Activated naive CD8-positive, alpha-beta T cell (primary cell): ENCODE results near the gene BEGAIN.

Experiments
- H3K27ac Mint-ChIP-seq: one replicate; pipeline ENCODE4 v1.8.0; 2021; ENCODE audit warnings: mixed read lengths
- H3K27me3 Mint-ChIP-seq: one replicate; pipeline ENCODE4 v1.8.0; 2021; ENCODE audit warnings: mixed read lengths
- H3K36me3 Mint-ChIP-seq: one replicate; pipeline ENCODE4 v1.8.0; 2021; ENCODE audit warnings: mixed read lengths
- H3K4me1 Mint-ChIP-seq: one replicate; pipeline ENCODE4 v1.8.0; 2021; ENCODE audit warnings: low read depth, mixed read lengths
- H3K4me3 Mint-ChIP-seq: one replicate; pipeline ENCODE4 v1.8.0; 2021; ENCODE audit warnings: mild to moderate bottlenecking, mixed read lengths
- H3K9me3 Mint-ChIP-seq: one replicate; pipeline ENCODE4 v1.8.0; 2021; ENCODE audit warnings: low read depth, mixed read lengths

BEGAIN gene

DNA sequence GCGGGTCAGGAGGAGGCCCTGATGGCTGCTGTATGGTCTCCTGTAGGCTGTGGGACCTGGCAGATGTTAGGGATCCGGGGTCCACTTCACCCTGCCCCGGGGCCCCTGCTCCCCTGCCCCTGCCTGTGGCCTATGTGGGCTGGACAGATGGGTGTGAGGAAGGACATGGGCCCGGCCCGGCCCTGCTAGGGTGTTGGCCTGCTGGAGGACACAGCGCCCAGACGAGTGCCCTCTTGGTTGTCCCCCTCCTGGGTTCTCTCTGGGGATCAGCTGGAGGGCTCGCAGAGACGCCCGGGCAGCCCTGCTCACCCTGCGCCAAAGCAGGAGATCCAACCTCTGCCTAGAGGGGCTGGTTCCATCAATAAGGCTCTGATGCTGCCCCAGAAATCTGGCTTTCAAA lies 36.2 kb downstream of the BEGAIN start:
- H3K27me3 Mint-ChIP-seq = no peaks in the 10 kb centered on the region
- H3K9me3 Mint-ChIP-seq = no peaks in the 10 kb centered on the region
- no peaks in the 10 kb centered on the region for H3K36me3 Mint-ChIP-seq
- H3K4me1 Mint-ChIP-seq = peaks cover 28% of the 10 kb centered on the region
- peak overlapping the region; percentile 6 for H3K27ac Mint-ChIP-seq
- no peak overlapping the region for H3K4me3 Mint-ChIP-seq

DNA sequence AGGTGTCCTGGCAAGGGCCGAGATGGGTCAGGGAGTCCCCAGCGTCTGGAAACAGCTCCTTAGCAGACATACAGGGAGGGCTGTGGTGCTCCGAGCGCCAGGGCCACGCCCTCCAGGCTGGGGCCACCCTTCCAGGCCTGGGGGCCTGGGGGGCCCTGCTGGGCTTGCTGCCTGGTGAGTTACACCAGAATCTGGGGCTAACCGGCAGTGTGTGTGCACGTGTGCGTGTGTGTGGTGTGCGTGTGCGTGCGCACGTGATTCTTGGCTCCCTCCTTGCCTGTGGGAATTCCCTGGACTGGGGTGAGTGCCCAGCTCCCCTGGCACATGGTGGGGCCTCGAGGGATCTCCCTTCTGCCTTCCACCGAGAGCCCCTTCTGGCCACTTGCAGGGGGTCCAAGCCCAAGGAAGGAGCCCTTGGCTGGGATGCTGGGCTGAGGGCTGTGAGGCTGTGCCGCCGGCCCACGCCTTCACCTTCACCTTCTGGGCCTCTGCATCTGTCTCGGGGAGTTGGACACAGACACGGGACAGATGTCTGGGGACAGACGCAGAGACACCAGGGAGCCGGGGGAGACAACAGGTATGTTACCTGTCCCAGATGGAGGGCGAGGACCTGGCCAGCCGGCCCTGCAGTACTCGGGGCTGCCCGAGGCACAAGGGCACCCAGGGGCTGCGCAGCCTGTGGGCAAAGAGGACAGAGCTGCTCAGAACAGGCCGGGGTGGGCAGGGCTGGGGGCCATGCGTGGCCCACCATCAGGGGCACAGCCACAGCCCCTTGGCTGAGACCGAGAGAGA lies 37.2 kb downstream of the BEGAIN start:
- H3K36me3 Mint-ChIP-seq = no peaks in the 10 kb centered on the region
- H3K9me3 Mint-ChIP-seq = no peaks in the 10 kb centered on the region
- no peaks in the 10 kb centered on the region for H3K27me3 Mint-ChIP-seq
- no peak overlapping the region for H3K27ac Mint-ChIP-seq
- H3K4me1 Mint-ChIP-seq = peaks cover 31% of the 10 kb centered on the region
- no peak overlapping the region for H3K4me3 Mint-ChIP-seq

DNA sequence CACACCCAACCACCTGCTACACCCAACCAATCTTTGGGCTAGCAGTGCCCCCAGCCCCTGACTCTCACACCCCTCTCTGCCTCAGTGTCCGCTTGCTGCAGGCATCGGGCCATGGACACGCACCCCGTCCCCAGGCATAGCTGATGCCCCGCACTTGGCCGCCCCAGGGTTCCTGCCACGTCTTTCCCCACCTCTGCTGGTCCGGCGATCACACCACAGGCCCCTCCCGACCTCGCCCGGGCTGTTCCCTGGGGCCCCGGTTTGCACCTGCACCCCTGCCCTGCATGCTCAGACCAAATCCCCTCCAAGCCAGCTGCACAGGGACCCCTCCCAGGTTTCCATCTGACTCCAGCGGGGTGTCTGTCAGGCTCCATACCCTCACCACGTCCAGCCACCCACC lies 38.3 kb downstream of the BEGAIN start:
- Mint-ChIP-seq H3K27ac (no peak overlapping the region), H3K27me3 (no peaks in the 10 kb centered on the region), H3K36me3 (no peaks in the 10 kb centered on the region), H3K9me3 (no peaks in the 10 kb centered on the region), H3K4me1 (peaks cover 28% of the 10 kb centered on the region), H3K4me3 (no peak overlapping the region)

DNA sequence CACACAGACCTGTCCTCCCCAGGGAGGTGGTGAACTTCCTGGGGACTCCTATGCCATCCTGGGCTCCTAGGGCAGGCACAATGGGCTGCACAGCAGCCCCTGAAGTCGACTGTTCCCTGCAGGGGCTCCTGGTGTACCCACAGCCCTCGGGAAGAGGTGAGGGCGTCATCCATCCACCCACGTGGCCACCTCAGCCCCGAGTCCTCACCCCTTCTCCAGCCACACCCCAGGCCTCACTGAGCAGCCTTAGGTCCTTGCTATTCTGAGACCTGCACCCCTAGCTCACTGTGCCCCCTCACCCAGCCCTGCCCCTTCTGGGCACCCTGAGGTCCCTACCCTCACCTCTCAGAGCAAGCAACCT lies 38.9 kb downstream of the BEGAIN start:
- H3K4me3 Mint-ChIP-seq = no peak overlapping the region
- H3K27me3 Mint-ChIP-seq = no peaks in the 10 kb centered on the region
- H3K27ac Mint-ChIP-seq = peak overlapping the region; percentile 59
- H3K9me3 Mint-ChIP-seq = no peaks in the 10 kb centered on the region
- peaks cover 28% of the 10 kb centered on the region for H3K4me1 Mint-ChIP-seq
- H3K36me3 Mint-ChIP-seq = no peaks in the 10 kb centered on the region

DNA sequence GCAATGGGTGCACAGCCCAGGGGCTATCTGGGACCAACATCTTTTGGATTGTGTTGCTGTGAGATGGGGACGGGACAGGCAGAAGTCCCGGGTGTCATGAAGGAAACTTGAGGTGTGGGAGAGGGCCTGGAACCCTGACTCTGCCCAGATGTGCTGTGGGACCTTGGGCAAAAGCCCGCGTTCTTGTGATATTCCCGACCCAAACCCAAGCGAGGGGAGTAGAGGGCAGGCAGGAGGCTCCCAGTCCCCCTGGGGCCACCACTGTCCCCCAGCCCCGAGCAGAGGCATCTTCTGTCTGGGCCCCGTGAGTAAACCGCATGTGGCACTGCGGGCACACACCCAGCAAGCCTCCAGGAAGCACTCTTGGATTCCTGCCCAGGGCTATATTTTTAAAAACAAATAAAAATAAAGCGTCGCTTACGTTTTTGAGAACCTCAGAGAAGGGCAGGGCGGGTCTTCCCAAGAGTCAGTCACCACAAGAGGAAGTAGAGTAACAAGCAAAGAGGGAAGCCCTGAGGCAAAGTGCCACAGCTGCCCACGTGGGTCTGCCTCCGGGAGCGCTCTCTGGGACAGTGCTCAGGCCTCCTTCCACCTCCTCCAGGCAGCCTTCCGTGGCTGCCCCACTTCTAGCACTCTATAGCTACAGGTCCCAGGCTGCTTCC lies 39.5 kb downstream of the BEGAIN start:
- no peaks in the 10 kb centered on the region for H3K27me3 Mint-ChIP-seq
- peaks cover 28% of the 10 kb centered on the region for H3K4me1 Mint-ChIP-seq
- peak overlapping the region; percentile 81 for H3K4me3 Mint-ChIP-seq
- H3K9me3 Mint-ChIP-seq = no peaks in the 10 kb centered on the region
- peak overlapping the region; percentile 59 for H3K27ac Mint-ChIP-seq
- H3K36me3 Mint-ChIP-seq = no peaks in the 10 kb centered on the region

DNA sequence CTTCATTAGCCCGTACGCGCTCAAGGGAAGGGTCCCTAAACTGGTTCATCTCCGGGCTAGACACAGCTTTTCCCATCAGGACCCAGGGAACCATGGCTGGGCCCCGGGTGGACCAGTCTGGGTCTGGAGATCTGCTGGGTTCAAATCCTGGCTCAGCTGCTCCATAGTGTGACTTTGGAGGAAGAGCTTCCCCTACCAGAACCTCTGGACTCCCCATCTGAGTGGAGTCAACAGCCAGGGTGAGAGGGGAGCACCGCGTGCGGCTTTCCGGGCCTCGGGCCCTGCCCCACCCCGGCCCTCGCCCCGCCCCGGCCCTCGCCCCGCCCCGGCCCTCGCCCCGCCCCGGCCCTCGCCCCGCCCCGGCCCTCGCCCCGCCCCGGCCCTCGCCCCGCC lies 41.2 kb downstream of the BEGAIN start:
- H3K27ac Mint-ChIP-seq = peak overlapping the region; percentile 28
- H3K4me3 Mint-ChIP-seq = peak overlapping the region; percentile 49

DNA sequence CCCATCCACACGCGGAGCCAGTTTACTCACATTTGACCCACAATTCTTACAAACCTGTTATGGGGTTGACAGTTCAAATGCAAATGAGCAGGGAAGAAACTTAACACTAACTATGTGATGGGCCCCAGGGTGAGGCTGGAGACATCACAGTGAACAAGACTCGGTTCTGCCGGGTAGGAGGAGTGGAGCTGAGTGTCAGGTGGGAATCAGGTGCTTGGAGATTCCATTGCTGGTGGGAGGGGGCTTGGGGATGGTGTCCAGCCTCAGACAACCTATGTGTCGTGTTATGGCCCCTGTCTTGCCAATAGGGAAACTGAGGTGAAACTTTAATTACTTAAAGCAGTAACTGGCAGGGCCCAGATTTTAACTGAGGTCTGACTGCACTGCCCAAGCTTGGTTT lies 41.9 kb downstream of the BEGAIN start:
- Mint-ChIP-seq H3K27me3 (no peaks in the 10 kb centered on the region), H3K9me3 (no peaks in the 10 kb centered on the region), H3K27ac (peak overlapping the region; percentile 58), H3K4me1 (peaks cover 28% of the 10 kb centered on the region), H3K4me3 (peak overlapping the region; percentile 49), H3K36me3 (no peaks in the 10 kb centered on the region)

More for the DNA sequence above, 41.2 kb downstream of the BEGAIN start:
- H3K27me3 Mint-ChIP-seq = no peaks in the 10 kb centered on the region
- H3K9me3 Mint-ChIP-seq = no peaks in the 10 kb centered on the region
- H3K36me3 Mint-ChIP-seq = no peaks in the 10 kb centered on the region
- H3K4me1 Mint-ChIP-seq = peaks cover 28% of the 10 kb centered on the region

DNA sequence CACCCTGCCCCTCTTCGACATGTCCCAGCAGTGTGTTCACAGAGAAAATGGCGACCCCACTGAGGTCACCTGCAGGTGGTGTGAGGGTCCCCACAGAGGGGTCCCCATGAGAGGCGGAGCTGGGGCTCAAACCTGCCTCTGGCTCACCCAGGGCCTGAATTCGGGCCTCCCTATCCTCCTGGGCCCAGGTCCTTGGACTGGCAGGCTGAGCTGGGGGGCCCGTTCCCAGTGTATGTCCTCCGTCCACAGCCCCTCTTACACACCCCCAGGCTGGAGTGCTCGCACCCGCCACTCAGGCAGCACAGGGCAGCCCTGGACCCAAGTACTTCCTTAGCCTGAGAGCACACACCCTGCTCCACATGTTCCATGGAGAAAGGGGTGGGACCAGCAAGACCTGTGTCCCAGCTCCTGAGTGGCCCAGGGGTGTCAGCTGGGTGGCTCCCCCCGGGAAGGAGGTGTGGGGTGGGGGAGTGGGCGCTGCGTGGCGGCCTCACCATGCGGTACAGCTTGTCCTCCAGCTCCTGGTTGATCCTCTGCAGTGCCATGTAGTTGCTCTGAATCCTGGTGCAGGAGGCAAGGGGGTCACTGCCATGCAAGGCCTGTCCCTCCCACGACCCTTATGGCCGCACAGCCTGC lies 42.6 kb downstream of the BEGAIN start:
- Mint-ChIP-seq H3K27ac (no peak overlapping the region), H3K36me3 (no peaks in the 10 kb centered on the region), H3K9me3 (no peaks in the 10 kb centered on the region), H3K4me1 (peaks cover 28% of the 10 kb centered on the region), H3K27me3 (no peaks in the 10 kb centered on the region), H3K4me3 (no peak overlapping the region)

DNA sequence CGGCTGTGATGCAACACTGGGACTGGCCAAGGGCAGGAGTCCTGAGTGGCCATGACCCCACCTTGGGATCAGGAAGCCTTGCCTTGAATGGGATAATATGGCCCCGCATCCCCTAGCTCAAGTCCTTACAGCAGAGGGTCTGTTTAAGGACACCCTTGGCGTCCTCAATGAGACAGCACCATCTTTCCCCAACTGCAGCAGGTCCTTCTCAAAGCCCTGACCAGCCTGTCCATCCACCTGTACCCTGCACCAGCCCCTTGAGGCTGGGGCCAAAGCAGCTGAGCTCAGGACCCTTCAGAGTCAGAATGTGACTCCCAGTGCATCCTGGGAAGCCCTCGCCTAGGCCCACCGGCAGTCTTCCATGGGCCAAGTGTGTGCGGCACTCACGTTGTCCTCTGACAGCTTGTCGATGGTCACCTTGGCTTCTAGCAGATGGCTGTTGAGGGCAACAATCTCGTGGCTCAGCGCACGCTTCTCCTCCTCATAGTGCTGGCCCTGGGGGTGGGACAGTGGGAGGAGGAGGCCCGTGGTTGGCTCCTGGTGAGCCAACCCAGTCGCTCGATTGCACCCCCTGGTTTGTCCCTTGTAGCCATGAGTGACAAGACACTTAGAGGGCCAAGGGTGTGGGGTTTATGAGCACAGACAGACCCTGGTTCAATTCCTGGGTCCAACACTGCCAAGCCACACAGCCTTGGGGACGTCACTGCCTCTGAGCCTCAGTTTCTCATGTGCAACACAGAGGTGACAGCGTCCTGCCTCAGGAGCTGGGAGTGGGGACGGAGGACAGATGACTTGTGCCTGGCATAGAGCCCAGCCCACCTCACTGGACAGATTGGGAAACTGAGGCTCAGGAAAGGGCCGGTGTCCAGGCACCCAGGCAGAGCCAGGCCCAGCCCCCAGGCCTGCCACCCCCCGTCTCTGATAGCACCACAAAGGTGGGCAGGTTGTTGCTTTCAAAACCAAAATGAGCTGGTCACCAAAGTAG lies 43.5 kb downstream of the BEGAIN start:
- no peaks in the 10 kb centered on the region for H3K9me3 Mint-ChIP-seq
- peaks cover 21% of the 10 kb centered on the region for H3K4me1 Mint-ChIP-seq
- H3K27ac Mint-ChIP-seq = no peak overlapping the region
- no peaks in the 10 kb centered on the region for H3K27me3 Mint-ChIP-seq
- H3K36me3 Mint-ChIP-seq = no peaks in the 10 kb centered on the region
- H3K4me3 Mint-ChIP-seq = no peak overlapping the region

DNA sequence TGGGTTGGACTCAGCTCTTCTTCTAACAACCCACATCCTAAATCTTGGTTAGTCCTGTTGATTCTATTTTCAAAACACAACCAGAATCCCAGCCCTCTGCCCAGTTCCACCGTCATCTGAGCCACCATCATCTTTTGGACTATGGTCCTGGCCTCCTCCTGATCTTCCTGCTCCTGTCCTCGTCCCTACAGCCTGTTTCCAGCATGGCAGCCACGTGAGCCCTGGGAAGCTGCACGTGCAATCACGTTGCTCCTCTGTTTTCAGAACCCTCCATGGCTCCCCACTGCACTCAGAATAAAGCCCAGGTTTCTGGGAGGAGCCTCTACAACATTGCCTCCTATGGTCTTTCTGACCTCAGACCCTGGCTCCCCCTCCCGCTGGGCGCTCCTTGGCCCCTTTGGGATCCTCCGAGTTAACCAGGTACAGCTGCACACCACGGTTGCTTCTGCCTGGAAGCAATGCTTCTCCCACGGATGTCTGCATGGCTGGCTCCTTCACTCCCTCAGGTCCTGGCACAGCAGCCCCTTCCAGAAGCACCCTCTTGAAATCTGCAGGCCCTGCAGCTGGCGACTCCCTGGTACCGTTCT lies 44.5 kb downstream of the BEGAIN start:
- H3K27ac Mint-ChIP-seq = no peak overlapping the region
- no peaks in the 10 kb centered on the region for H3K27me3 Mint-ChIP-seq
- no peaks in the 10 kb centered on the region for H3K9me3 Mint-ChIP-seq
- no peaks in the 10 kb centered on the region for H3K36me3 Mint-ChIP-seq
- no peak overlapping the region for H3K4me3 Mint-ChIP-seq
- peaks cover 11% of the 10 kb centered on the region for H3K4me1 Mint-ChIP-seq

DNA sequence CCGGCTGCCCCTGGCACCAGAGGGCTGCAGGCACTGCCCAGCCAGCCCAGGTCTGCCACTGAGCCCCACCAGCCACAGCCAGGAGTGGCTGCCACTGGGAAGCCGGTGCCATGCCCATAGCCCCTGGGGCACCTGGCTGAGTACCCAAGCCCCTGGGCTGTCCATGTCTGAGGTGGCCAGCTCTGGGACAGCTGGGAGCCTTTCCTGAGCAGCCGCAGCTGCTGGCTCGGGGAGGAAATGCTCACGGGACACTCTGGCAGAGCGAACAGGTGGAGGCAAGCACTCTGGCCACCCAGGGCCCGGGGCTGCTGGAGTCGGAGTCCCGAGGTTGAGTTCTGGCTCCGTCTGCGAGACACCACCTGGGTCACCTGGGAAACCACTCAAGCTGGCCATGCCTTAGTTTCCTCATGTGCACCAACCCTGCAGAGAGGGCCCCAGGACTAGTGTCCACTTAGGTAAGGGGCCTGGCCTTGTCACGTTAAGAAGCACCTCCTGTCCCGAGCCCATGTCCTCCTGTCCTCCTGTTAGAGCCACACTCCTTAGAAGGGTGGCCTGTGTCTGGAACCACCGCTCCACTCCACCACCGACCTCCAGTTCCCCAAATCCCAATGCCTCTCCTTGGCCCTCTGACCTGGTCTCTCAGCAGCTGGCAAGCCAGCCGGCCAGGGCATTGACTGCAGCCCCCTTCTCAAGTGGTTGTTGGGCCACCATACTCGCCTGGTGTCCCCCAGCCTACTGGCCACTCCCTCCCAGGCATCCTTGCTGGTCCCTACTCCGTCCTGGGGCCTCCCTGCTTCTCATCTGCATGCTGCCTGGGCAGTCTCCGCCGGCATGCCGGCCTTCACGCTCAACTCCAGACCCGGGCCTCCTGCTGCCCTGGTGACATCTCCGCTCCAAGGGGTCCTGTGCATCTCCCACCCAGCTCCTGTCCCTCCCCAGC lies 45.3 kb downstream of the BEGAIN start:
- H3K36me3 Mint-ChIP-seq = no peaks in the 10 kb centered on the region
- H3K4me3 Mint-ChIP-seq = no peak overlapping the region
- H3K9me3 Mint-ChIP-seq = no peaks in the 10 kb centered on the region
- H3K27ac Mint-ChIP-seq = no peak overlapping the region
- no peaks in the 10 kb centered on the region for H3K27me3 Mint-ChIP-seq
- H3K4me1 Mint-ChIP-seq = peaks cover 3% of the 10 kb centered on the region

DNA sequence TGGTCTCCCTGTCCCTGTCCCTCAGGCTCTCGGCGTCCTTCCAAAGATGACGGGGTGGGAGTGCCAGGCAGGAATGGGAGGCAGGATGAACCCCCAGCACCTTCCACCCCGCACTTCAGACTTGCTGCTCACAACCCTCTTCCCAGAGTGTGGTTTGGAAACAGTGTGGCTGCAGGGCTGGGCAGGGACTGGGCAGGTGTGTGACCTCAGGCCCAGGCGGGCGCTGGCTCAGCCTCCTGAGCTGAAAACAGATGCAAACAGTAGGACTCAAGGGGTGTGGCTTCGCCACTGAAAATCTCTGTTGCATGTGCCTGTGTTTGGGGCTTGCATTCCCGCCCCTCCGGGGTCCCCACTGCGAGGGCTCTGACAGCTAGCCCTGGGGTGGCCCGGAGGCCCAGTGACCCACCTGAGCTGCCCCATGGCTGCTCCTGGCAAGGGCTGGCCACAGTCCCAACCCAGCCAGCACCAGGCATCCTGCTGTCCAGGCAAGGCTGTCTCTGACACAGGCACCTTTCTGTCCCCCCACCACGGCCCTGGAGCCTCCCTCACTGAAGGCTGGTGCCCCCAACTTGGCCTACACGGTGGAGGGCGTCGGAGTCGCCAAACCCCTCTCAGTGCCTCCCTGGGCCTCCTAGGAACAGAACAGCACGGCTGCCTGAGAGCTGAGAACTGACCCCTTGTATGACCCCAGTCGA lies 46.1 kb downstream of the BEGAIN start:
- Mint-ChIP-seq H3K36me3 (no peaks in the 10 kb centered on the region), H3K27ac (no peak overlapping the region), H3K4me1 (peaks cover 3% of the 10 kb centered on the region), H3K4me3 (no peak overlapping the region), H3K27me3 (no peaks in the 10 kb centered on the region), H3K9me3 (no peaks in the 10 kb centered on the region)
